ENCODE results near the gene PCGF1. TPM values are rescaled to one million over a fixed set of nuclear protein-coding genes. Genes with fewer than 3 reads are reported as not detected.
A peak's percentile ranks its signal among the peaks of the same experiment; 100 is the strongest.

Gene PCGF1
- total and polyA plus RNA-seq, 2 of the 13 experiments (the other 11 are each of a cell fraction or from before 2014, with no cell fraction given): 20.4 to 22.6 TPM

DNA sequence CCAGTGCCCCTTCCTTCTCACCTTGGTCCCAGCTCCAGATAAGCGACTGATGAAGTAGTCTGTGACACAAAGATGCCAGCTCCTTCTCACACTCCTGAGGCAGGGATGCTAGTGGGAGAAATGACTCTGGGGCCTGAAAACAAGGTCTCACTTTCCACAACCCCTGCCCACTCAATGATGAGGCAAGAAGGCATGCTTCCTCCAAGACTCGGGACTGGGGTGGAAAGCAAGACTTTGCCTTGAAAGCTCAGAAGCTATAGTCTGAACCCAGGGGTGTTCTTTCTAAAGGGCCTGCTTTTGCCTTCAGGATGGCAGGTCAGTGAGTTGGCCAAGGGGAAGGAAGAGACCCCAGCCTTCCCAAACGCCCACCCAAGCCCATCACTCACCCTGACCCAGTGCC lies 26.1 kb downstream of the PCGF1 start:
- 21% methylated on average over 3 of the region's 3 CpGs for WGBS (ENCODE audit: low lambda C conversion rate)
- peak overlapping the region; percentile 82 to 87 (median 83) for H3K4me3 ChIP-seq (replicated peaks in 1 of 3; ENCODE audit: insufficient read depth in 1 of 3, low read depth in 2 of 3, low read length in 3 of 3)
- ChIA-PET POLR2A (interaction anchor here (0.7 to 20.6 kb wide), 18 partner anchors 8 to 51 kb away, joined by 3 to 795 read pairs (median 13); partner anchors contain the start of genes AUP1, DQX1, HTRA2 and INO80B), CTCF (ENCODE audit: low intra/inter-chr PET ratio, low total read pairs) (no interaction called here)
- no TSS peak for BruUV-seq (replicated peaks)
- FAIRE-seq: no peak
- H3K27ac ChIP-seq (ENCODE audit: extremely low read length, insufficient read depth, low read length): peak overlapping the region; percentile 89
- peak; percentile 38; the same call in 1 of the 2 replicates for TF ChIP-seq ZNF563 (CRISPR knock-in tag; IDR thresholded peaks at IDR 0.05)
- 0 out of 2 replicates have a peak, but pooled peaks have one; percentile 66 for TF ChIP-seq ZNF737 (CRISPR knock-in tag; IDR thresholded peaks at IDR 0.05; ENCODE audit: borderline replicate concordance)
- TF ChIP-seq, protein P1, sequence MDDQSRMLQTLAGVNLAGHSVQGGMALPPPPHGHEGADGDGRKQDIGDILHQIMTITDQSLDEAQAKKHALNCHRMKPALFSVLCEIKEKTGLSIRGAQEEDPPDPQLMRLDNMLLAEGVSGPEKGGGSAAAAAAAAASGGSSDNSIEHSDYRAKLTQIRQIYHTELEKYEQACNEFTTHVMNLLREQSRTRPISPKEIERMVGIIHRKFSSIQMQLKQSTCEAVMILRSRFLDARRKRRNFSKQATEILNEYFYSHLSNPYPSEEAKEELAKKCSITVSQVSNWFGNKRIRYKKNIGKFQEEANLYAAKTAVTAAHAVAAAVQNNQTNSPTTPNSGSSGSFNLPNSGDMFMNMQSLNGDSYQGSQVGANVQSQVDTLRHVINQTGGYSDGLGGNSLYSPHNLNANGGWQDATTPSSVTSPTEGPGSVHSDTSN (CRISPR knock-in tag; IDR thresholded peaks at IDR 0.05; ENCODE audit: borderline replicate concordance): no peak
- TF ChIP-seq TEAD3 (CRISPR knock-in tag; optimal IDR thresholded peaks at IDR 0.05; ENCODE audit: borderline replicate concordance): peak; percentile 9
- H3K36me3 ChIP-seq (replicated peaks in 1 of 2; ENCODE audit: control insufficient read depth in 1 of 2, insufficient read depth in 2 of 2, low read length in 2 of 2): peaks cover 2 to 11% of the 10 kb centered on the region in 2 experiments; a peak in 4 of 5 replicates
- peaks cover 51% of the 10 kb centered on the region for H3K79me2 ChIP-seq (ENCODE audit: insufficient read depth, low read length)
- no peak overlapping the region for H2AFZ ChIP-seq (ENCODE audit: low read length)
- no peaks in the 10 kb centered on the region; a peak in 1 of 5 replicates for H3K27me3 ChIP-seq (ENCODE audit: control insufficient read depth in 1 of 2, insufficient read depth in 2 of 2, low read length in 2 of 2)
- peaks cover 71% of the 10 kb centered on the region for H3K4me1 ChIP-seq (ENCODE audit: insufficient read depth, low read length)
- in situ Hi-C loops (cut with HindIII; ENCODE audit: extremely low pct_ligation_motif_present, low pct_unique_long_range_greater_than_20kb) (loop anchor here (5.0 kb wide), 1 partner anchor 101 kb away; no protein-coding TSS in a partner anchor), intact Hi-C loops (cut with micrococcal nuclease; ENCODE audit: unreplicated experiment) (no loop called here)
- H3K4me2 ChIP-seq (ENCODE audit: low read depth, low read length): peak overlapping the region; percentile 78
- no peaks in the 10 kb centered on the region for H3K9me3 ChIP-seq (ENCODE audit: low read length)
- H4K20me1 ChIP-seq (ENCODE audit: insufficient read depth, low read length): no peaks in the 10 kb centered on the region
- ATAC-seq: no peak
- no peak for DNase-seq (ENCODE audit: low spot score)
- H3K9ac ChIP-seq (ENCODE audit: insufficient read depth, low read depth, low read length): peak overlapping the region; percentile 91

DNA sequence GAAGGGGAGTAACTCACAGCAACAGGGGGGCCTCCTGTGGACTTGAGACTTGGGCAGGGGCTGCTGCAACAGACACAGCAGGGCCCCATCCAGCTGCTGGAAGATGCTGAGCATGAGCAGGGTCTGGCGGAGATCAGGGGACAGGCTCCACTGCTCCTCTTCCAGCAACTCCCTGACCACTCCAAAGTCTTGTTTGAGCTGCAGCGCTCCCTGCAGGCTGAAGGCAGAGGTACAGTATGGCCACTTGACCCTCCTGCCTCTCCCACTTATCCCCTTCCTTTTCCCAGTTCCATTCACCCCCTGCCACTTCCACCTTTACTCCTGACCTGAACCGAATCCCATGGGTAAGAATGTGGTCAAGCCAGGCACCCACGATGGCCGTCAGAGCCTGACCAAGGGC lies 32.6 kb downstream of the PCGF1 start:
- CTCF ChIA-PET (ENCODE audit: low intra/inter-chr PET ratio, low total read pairs): no interaction called here
- H3K4me1 ChIP-seq (ENCODE audit: insufficient read depth, low read length): peaks cover 56% of the 10 kb centered on the region
- H3K4me3 ChIP-seq (replicated peaks in 1 of 3; ENCODE audit: insufficient read depth in 1 of 3, low read depth in 2 of 3, low read length in 3 of 3): no peak overlapping the region
- H3K36me3 ChIP-seq (replicated peaks in 1 of 2; ENCODE audit: control insufficient read depth in 1 of 2, insufficient read depth in 2 of 2, low read length in 2 of 2): peaks cover 7 to 23% of the 10 kb centered on the region in 2 experiments
- H3K27me3 ChIP-seq (ENCODE audit: control insufficient read depth in 1 of 2, insufficient read depth in 2 of 2, low read length in 2 of 2): no peaks in the 10 kb centered on the region; a peak in 1 of 5 replicates
- no peak overlapping the region for H3K27ac ChIP-seq (ENCODE audit: extremely low read length, insufficient read depth, low read length)
- no peaks in the 10 kb centered on the region for H4K20me1 ChIP-seq (ENCODE audit: insufficient read depth, low read length)
- no peak overlapping the region for H3K4me2 ChIP-seq (ENCODE audit: low read depth, low read length)
- POLR2A ChIA-PET: interaction anchor here (0.6 to 20.6 kb wide), 8 partner anchors 7 to 55 kb away, joined by 3 to 795 read pairs (median 5); partner anchors contain the start of genes CCDC142, HTRA2, INO80B and LBX2
- WGBS (ENCODE audit: low lambda C conversion rate): 92% methylated on average over 4 of the region's 5 CpGs
- no peak overlapping the region for H3K9ac ChIP-seq (ENCODE audit: insufficient read depth, low read depth, low read length)
- peaks cover 16% of the 10 kb centered on the region for H3K79me2 ChIP-seq (ENCODE audit: insufficient read depth, low read length)
- H3K9me3 ChIP-seq (ENCODE audit: low read length): no peaks in the 10 kb centered on the region
- in situ Hi-C loops (cut with HindIII; ENCODE audit: extremely low pct_ligation_motif_present, low pct_unique_long_range_greater_than_20kb) (no loop called here), intact Hi-C loops (cut with micrococcal nuclease; ENCODE audit: unreplicated experiment) (no loop called here)
- DNase-seq (ENCODE audit: low spot score) (no peak), FAIRE-seq (no peak), ATAC-seq (no peak)
- no peak overlapping the region for H2AFZ ChIP-seq (ENCODE audit: low read length)
- no TSS peak for BruUV-seq (replicated peaks)
- no peak for TF ChIP-seq ESRRA (CRISPR knock-in tag; IDR thresholded peaks at IDR 0.05; ENCODE audit: low read depth)
- TF ChIP-seq ZNF670 (CRISPR knock-in tag; IDR thresholded peaks at IDR 0.05; ENCODE audit: borderline replicate concordance): no peak
- no peak for TF ChIP-seq ZNF3 (CRISPR knock-in tag; IDR thresholded peaks at IDR 0.05)
- TF ChIP-seq ZNF75D (CRISPR knock-in tag; IDR thresholded peaks at IDR 0.05; ENCODE audit: borderline replicate concordance): no peak
- no peak for TF ChIP-seq RFX1 (IDR thresholded peaks at IDR 0.05)
- TF ChIP-seq ZMAT3 (CRISPR knock-in tag; conservative IDR thresholded peaks at IDR 0.05): no peak
- no peak for TF ChIP-seq SKI (IDR thresholded peaks at IDR 0.05; ENCODE audit: partially characterized antibody)
- TF ChIP-seq MBD4 (IDR thresholded peaks at IDR 0.05; ENCODE audit: borderline replicate concordance, low read length): no peak
- TF ChIP-seq ZNF225 (CRISPR knock-in tag; IDR thresholded peaks at IDR 0.05): no peak
- no peak for TF ChIP-seq ZNF446 (CRISPR knock-in tag; IDR thresholded peaks at IDR 0.05)
- no peak for TF ChIP-seq PAF1 (CRISPR knock-in tag; IDR thresholded peaks at IDR 0.05)
- TF ChIP-seq SMC3 (IDR thresholded peaks at IDR 0.05; ENCODE audit: low read length): peak; percentile 31; the same call in 1 of the 2 replicates
- TF ChIP-seq STAG1 (CRISPR knock-in tag; IDR thresholded peaks at IDR 0.05): peak; percentile 40
- TF ChIP-seq, protein P2, sequence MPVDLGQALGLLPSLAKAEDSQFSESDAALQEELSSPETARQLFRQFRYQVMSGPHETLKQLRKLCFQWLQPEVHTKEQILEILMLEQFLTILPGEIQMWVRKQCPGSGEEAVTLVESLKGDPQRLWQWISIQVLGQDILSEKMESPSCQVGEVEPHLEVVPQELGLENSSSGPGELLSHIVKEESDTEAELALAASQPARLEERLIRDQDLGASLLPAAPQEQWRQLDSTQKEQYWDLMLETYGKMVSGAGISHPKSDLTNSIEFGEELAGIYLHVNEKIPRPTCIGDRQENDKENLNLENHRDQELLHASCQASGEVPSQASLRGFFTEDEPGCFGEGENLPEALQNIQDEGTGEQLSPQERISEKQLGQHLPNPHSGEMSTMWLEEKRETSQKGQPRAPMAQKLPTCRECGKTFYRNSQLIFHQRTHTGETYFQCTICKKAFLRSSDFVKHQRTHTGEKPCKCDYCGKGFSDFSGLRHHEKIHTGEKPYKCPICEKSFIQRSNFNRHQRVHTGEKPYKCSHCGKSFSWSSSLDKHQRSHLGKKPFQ (CRISPR knock-in tag; IDR thresholded peaks at IDR 0.05; ENCODE audit: insufficient replicate concordance): no peak
